Amniotic stem cell (primary cell): ENCODE data around the gene AMFR.

Experiments
- DNase-seq: peaks from one replicate; lab custom pipeline; 2025; lab: John Stamatoyannopoulos, UW

Gene AMFR

DNA sequence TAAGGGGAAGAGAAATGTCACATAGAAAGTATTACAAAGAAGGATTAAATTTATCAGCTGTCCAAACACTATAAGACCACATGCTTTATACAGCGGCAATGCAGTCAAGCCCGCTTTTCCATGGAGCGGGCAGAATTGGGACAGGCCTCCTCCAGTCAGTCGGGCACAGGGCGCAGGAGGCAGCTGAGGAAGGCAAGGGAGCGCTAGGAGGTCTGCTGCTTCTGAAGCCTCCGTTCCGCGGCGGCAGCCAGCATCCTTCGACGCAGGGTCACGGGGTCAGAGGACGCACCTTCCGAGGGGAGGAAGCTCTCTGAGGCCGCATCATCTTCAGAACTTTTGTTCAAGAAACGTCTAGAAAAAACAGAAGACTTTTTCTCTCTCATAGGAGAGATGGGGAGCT is 62.6 kb downstream of the AMFR start:
- no peak for DNase-seq

DNA sequence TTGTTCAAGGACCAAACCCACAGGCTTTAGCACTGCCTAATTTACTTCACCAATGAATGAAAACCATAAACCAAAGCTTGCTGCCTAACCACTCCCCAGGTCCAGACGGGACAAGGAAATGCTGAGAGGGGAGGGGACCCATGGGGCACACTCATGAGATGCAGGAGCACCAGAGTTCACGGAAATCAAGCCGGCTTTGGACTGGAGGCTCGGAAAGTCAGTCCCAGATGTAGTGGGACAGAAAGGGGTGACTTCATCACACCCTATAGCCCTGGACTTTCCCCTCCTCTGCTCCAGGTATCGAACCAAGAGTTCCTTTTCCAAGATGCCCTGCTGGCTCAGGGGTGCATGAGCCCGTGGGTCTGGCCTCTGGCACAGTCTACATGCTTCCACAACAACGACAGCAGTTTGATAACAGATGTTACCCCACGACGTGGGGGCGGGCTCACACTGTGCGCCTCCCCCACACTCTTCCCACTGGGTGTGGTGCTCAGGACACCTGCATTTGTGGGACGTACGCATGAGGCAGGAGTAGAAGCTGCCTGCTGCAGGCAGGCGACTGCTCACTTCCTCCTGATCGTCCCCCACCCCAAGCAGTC is 63.2 kb downstream of the AMFR start:
- no peak for DNase-seq

DNA sequence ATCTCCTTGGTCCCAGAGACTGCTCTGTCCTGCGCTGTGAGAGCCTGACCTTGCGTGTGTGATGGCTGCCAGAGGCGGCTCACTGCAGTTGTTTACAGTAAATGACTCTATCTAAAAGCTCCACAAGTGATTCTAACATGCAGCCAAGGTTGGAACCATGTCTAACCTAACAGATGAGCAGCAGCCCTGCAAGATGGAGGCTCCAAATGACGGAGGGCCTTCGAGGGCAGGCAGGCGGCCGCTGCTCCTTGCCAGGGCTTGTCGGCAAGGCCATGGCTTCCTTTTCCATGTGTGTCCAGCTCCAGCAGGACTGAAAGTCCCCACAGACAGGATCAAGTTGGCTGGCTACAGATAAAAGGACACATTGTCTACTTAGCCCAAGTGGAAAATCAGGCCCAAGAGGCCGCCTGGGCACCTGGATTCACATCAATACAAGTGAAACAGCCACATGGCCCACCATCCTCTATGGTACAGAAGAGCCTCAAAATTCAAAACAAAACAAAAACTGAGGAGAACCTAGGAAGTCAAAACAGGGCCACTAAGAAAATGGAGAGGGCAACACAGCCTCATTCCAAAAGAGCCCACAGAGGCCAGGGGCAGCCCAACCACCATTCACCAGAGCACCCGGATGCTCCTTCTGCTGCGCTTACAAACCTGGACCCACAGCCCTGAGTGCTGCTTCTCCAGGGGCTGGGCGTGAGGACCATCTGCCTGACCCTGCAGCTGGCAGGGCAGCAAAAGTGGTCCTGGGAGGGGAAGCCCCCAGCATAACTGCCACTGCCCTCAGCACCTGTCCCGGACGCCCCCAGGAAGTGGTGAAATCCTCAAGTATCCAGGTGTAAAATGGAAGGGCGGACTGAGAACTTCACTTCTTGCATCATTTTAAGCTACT is 65.0 kb downstream of the AMFR start:
- no peak for DNase-seq

DNA sequence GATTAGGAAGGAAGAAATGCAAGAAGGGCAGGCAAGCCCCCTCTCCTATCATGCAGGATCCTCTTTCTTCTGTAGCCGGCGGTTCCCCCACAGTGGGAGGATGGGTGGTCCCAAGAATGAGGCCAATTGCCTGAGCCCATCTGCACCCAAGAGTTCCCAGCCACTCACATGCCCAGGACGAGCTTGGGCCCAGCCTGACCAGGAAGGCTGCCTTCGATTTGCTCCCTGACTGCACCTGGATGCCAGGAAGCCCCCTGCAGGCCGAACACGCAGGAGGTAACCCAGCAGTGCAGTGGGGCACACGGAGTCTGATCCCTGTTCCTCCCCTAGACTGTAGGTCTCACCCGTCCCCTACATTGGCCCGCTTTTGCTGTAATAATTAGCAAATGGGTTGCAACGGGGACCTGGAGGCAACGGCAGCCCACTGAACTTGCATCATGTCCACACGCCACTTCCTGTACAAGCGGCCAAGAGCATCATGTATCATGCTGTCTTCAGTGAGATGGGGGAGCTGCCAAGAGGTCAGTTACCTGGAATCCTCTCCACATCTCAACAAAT is 67.5 kb downstream of the AMFR start:
- DNase-seq = no peak

DNA sequence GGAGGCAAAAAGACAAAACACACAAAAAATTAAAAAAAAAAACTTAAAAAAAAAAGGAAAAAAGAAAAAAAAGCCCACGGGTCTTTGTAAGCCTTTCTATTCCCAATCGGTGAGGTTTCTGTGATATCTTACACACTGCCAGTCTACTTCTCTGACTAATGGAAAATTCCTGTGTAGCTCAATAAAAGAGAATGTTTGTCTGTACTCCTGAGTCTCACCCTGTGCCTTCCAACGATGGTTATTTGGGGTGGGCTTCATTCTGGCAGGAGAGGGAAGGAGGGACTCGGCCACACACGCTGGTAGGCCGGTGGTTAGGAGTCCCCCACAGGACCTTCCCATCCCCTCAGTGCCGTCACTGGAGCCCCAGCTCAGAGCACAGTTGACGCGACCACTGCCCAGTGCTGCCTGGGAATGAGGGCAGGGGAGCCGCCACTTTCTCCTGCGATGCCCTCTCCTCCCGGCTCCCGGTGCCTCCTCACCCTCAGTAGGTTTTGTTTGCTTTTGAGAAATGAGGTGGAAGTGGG is 68.0 kb downstream of the AMFR start:
- DNase-seq = no peak

DNA sequence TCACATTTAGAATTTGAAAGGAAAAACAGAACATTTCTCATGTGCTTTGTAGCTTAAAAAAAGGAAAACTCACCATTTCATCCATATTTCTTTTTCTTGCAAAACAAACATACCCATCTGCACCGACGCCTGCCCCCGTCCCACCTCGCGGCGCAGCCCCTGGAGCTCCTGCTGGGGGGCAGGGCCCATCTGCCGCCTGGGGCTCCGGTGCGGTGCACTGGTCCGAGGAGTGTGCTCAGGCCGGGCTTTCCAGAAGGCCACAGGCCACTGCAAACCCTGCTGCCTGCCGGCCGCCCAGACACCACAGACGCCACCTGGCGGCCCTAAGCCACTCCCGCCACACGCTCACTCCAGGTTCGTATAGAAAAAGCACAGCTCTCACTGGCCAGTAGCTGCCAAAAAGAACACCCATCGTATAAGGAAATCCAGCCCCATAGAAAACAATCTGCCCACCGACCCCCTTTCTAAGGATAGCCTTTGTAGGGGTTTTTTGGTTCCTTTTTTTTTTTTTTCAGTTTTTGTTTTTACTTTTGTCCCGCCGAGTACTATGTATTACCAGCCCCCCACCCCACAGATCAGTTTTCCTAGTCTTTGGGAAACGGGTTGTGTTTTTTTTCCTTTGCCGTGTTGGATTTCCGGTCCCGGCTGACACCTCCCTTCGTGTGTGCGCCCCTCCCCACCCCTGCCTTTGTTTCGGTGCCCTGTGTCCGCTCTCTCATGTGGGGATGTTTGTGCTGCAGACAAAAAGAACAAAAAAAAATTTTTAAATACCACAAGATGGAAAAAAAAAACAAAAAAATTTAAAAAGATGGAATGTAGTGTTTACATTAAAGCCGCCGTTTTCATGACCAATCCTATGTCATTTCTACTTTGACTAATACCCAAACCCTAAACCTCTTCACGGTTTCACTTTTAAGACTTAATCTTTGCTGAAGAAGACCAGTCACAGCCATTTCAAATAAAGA is 68.8 kb downstream of the AMFR start:
- peak; percentile 69 for DNase-seq

DNA sequence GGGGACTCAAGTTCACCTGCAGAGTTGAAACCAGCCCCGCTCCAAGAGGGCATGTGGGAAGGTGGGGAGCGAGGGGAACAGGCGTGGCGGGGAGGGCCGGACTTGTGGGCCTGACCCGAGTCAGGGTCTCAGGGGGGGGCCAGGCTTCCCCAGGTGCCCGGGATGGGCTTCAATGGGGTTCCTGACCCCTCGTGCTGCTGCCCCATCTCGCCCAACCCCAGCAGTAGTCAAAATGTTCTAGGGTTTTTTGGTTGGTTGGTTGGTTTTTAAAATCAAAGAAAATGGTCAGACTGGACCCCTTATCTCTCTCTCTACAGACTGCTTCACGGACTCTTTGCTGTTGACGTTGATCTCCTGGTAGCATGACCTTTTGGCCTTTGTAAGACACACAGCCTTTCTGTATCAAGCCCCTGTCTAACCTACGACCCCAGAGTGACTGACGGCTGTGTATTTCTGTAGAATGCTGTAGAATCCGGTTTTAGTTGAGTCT is 69.5 kb downstream of the AMFR start:
- DNase-seq = no peak

DNA sequence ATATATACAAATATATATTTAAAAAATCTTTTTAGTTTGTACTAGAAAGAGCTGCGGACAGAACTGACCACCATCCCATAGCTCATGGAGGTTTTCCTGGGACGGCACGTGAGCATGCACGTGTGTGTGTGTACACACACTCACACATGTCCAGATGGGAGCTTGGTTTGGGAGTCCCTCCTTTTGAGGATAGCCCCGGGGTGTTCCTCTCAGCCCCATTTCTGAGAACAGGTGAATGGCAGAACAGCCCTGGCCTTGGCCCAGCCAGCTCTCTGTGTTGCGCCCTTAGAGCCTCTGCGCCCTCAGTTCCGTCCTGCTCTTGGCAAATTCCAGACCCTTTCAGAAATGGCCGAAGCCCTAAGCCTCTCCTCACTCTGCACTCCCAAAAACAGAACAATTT is 70.1 kb downstream of the AMFR start:
- DNase-seq = no peak

DNA sequence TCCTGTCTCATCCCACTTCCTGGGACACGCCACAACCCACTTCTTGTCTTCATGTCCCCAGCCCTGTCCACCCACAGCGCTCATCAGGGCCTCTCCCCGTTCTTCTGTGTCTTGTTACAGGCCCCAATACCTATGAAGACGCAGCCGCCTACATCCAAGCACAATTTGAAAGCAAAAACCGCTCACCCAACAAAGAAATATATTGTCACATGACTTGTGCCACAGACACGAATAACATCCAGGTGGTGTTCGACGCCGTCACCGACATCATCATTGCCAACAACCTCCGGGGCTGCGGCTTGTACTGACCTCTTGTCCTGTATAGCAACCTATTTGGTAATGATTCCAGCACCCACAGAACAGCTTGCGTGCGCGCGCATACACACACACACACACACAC is 70.6 kb downstream of the AMFR start:
- no peak for DNase-seq

DNA sequence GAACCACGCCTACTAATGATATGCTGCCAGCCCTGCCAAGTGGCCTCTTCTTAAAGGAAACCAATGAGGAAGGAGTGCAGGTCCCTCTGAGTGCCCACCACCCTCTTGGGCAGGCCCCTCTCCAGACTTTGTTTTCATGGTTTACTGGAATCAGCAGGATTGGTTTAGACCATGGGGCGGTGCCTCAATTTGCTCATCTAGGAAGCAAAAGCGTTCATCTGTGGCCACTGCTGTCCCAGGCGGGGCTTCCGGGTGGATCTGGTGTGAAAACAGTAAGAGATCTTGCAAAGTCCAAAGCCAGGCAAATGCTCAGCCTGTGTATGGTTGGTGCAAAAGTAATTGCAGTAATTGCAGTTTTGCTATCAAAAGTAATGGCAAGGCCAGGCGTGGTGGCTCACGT is 71.3 kb downstream of the AMFR start:
- DNase-seq = no peak

DNA sequence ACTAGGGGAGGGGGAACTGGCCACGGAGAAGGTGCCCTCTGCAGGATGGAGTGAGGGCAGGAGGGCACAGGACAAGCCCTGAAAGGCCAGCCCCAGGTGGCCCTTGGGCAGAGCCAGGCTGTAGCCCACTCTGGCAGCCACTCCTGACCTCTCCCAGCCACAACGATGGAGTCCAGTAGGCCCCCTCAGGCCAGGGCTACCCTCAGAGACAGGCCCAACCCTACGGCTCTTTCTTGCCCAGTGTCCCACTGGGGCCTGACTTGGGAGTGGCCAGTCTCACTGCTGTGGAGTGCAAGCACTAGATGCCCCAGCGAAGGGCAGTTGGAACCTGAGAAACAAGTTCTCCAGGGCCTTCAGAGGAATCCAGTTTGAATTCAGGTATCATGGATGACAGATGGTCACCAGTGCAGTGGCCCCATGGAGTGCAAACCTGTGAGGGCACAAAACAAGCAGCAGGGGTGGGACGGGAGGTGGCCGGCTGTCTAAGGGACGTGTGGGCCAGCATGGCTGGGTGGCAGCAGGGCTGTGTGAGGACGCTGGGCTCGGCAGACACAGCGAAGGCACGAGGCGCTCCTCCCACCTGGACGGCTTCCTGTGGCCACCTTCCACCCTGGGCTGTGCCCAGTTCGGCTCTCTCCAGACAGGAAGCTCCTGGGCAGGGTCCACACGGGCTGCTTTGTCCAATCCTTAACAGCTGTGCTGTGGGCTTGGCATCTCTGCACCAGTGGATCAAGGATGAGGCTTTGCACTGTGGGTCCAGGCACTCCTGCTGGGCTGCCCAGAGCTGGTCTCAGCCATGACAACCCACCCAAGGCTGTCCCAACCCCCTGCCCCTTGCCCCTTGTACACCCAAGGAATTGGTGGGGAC is 72.1 kb downstream of the AMFR start:
- no peak for DNase-seq

DNA sequence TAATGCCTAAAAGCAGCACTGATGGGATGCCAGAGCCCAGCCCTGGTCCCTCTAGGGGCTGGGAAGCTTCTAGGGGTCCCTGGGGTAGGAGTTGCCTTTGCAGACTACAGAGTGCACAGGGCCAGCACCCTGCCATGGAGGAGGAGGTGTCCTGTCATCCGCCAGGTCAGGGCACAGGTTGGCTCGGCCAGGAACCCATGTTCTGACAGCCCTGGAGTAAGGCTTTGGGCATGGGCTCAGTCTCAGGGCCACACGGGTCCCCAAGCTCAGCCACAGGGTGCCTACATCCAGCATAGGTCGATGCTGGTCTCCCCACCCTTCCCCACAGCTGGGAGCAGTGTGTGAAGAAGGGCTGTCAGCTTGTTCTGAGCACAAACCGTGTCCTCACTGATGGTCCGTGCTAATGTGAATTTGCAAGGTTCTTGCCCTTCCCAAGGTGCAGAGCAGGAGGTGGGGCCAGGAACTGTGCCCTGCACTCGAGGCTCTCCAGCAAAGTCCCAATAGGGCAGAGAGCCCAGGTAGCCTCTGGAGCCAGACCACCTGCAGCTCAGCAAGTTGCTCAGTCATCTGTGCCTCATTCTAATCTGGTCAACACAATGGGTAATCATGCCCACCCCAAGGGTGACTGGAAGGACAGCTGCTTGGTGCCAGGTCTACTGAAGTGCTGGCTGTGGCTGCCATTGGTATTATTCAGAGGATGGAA is 72.8 kb downstream of the AMFR start:
- DNase-seq = no peak

DNA sequence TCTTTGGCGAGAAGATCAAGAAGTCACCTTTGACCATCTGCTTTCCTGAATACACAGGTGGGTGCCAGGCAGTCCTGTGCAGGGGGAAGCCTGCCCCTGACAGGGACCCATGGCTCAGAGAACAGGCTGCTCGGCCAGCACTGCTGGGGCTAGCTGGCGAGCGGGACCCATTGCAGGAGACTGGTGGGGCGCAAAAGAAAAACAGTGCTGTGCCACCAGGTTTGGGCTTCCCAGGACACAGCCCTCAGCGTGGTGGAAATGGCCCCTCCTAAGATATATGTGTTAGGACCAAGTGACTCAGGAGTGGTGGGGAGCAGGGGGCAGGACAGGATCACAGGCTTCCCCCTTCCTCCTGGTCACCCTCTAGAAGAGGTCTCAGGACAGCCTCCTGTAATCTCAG is 73.9 kb downstream of the AMFR start:
- DNase-seq = no peak

DNA sequence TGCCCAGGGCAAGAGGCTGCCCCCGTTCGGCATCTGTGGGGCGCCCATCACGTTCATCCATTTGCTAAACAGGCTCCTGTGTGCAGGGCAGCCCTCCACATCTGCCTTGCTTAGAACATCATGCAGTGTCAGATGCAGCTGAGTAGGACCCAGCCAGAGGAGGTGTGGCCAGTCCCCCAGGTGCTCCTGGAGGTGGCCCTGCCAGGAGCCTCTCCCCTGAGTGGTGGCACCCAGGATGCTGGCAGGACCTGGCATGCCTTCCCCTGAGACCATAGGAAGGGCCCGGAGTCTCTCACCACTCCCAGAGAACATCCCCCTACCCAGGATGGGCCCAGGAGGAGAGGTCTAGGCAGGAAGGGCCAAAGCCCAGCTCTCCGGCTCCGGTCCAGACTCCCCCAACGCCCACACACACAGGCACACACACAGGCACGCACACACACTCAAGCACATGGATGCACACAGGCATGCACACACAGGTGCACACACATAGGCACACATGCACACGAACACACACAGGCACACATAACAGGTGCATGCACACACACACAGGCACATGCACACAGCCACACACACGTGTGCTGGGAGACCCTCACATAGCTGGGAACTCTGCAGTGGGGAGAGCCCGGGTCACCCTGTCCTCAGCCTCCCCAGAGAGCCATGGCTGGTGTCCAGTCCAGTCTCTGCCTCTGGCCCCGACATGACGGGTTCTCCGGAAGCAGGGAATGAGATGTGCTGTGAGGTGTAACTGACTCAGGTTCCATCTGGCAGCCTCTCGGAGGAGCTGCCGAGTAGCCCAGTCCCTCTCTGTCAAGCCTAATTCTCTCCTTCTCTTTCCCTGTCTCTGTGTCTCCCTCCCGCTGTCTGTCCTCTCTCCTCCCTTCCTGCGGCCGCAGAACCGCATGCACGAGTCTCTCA is 74.6 kb downstream of the AMFR start:
- no peak for DNase-seq

DNA sequence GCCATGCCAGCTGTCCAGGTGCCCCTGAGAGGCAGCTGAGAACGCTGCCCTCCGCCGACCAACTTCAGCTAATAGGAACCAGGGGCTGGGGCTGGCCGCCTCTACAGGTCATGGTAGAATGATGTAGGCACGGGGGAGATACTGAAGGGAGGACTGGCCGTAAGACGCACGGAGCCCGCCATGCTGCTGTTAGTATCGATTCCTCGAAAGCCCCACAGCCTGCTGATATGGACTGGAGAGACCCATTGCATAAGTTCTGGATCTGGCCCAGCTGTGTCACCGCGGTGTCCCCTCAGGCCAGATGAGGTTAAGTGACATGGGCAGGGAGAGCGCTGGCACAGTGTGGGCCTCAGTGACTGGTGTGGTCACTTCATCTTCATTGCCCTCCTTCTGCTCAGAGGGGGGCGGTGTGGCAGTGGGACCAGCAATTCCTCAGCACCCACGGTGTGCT is 75.6 kb downstream of the AMFR start:
- no peak for DNase-seq

DNA sequence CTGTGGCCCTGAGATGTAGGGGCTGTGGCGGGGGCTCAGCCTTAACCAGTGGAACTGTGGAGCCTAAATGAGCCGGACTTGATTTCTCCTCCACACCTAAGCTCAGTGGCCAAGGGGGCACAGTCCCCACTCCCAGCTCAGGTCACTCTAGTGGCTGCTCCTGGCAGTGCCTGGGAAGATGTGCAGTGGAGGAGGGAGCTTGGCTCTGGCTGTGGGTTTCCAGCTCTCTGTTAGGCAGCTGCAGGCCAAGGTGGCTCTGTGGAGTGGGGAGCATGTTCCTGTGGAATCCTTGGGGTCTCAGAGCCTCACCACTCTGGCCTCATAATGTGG is 76.3 kb downstream of the AMFR start:
- no peak for DNase-seq

DNA sequence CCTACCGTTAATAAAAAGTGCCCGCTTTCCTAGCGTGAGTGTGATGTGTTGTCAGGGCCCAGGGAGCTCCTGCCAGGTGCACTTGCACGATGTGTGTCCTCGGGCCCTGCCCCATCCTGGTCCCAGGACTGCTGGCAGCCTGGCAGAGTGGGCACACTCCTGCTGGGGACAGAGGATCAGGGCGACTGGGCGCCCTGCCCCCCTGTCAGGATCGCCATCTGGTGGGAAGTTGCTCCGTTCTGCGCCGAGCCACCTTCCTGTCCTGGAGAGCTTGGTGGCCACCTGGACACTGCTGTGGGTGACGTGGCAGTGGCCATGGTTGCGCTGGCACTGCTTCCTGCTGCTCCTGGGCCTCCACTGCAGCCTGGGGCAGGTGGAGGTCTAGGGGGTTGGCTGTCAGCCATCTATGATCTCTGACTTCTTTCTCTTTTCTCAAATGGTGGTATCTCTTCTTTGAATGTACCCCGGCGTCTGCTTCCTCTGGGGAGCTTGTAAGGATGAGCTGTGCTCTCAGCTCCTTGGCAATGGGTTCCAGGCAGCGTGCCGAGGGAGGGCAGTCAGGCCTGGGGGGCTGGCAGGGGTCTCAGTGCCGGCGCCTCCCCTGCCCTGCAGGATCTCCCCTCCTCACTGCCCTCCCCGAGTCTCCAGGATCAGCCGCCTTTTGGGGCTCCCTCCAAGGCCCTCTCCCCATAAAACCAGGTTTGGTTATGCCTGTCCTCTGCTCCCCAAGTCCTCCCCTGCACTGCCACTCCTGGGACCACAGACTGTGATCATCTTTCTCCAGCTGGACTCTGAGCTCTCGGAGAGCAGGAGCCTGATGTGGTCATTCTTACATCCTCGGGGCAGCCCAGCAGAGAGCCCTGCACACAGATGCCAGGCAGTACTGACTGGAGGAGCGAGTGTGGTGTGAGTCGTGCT is 76.9 kb downstream of the AMFR start:
- no peak for DNase-seq

DNA sequence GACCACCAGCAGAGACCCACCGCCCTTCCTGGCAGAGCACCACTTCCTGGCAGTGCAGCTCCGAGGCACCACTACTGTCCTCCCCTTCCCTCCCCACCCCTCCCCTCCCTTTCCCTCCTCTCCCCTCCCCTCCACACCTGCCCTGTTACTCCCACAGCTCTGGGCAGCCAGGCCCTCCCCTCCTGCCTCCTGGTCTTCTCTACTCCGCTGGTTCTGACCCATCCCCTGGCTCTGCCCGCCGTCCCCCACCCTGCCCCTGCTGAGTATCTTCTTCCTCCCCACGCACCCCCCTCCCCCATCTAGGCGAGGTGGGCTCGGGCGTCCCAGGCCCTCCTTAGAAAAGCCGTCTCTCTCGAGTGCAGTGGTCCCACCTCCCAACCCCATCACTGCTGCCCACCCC is 77.7 kb downstream of the AMFR start:
- no peak for DNase-seq
